D721Med (cell line): ENCODE data around the gene PPP1R14C.

Source experiments
- DNase-seq: peaks from one replicate; pipeline ENCODE4 v3.0.0; 2011; ENCODE audit warnings: low spot score; ENCODE audit not compliant: insufficient read length
- FAIRE-seq: peaks from 2 replicates; lab custom pipeline; 2011; peaks lifted over from hg19 to GRCh38; lab: Jason Lieb, UNC
- TF ChIP-seq, protein P1 (sequence below): IDR thresholded peaks from 2 replicates; pipeline ENCODE4 v1.5.1; 2012; ENCODE audit warnings: mild to moderate bottlenecking, control low read depth; ENCODE audit not compliant: insufficient read depth; ENCODE audit errors: missing control alignments

Gene PPP1R14C

GRCh38 chr6:150276937-150277742 is 134.3 kb downstream of the PPP1R14C start:
- TF ChIP-seq, protein P1, sequence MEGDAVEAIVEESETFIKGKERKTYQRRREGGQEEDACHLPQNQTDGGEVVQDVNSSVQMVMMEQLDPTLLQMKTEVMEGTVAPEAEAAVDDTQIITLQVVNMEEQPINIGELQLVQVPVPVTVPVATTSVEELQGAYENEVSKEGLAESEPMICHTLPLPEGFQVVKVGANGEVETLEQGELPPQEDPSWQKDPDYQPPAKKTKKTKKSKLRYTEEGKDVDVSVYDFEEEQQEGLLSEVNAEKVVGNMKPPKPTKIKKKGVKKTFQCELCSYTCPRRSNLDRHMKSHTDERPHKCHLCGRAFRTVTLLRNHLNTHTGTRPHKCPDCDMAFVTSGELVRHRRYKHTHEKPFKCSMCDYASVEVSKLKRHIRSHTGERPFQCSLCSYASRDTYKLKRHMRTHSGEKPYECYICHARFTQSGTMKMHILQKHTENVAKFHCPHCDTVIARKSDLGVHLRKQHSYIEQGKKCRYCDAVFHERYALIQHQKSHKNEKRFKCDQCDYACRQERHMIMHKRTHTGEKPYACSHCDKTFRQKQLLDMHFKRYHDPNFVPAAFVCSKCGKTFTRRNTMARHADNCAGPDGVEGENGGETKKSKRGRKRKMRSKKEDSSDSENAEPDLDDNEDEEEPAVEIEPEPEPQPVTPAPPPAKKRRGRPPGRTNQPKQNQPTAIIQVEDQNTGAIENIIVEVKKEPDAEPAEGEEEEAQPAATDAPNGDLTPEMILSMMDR, result no peak

DNA sequence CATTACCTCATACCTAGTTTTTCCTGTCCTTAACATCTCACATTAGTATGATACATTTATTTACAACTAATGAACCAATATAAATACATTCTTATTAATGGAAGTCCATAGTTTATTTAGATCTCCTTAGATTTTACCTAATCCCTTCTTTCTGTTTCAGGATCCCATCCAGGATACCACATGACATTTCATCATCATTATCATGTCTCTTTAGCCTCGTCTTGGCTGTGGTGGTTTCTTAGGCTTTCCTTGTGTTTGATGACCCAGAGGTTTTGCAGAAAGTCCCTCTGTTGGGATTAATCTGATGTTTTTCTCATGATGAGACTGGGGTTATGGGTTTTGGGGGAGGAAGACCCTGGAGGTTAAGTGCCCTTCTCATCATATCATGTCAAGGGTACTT is 136.7 kb downstream of the PPP1R14C start:
- no peak for DNase-seq
- TF ChIP-seq, protein P1, result no peak
- no peak for FAIRE-seq

More at GRCh38 chr6:150276937-150277742, 134.3 kb downstream of the PPP1R14C start:
- DNase-seq, result no peak
- no peak for FAIRE-seq

GRCh38 chr6:150280703-150281102 is 137.9 kb downstream of the PPP1R14C start:
- DNase-seq (no peak), FAIRE-seq (no peak)
- TF ChIP-seq, protein P1, result no peak

GRCh38 chr6:150281767-150282166 is 138.9 kb downstream of the PPP1R14C start:
- TF ChIP-seq, protein P1, result no peak
- no peak for FAIRE-seq
- DNase-seq, result no peak

DNA sequence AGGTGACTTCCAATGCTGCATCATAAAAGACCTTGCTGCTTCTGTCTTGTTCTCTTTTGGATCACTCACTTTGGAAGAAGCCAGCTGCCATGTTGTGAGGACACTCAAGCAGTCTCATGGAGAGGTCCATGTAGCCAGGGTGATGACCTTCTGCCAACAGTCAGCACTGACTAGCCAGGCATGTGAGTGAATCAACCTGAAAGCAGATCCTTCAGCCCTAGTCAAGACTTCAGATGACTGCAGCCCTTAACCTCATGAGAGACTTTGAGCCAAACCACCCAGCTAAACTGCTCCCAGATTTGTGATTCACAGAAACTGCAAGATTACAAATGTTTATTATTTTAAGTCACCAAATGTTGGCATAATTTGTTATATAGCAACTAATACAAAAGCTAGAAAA is 140.0 kb downstream of the PPP1R14C start:
- FAIRE-seq (no peak), DNase-seq (no peak)
- TF ChIP-seq, protein P1, result no peak

GRCh38 chr6:150286460-150286859 is 143.6 kb downstream of the PPP1R14C start:
- FAIRE-seq (no peak), DNase-seq (no peak)
- TF ChIP-seq, protein P1, result no peak

GRCh38 chr6:150286912-150287311 is 144.1 kb downstream of the PPP1R14C start:
- TF ChIP-seq, protein P1, result no peak
- no peak for DNase-seq
- FAIRE-seq, result no peak
